ENCODE measurements around the gene FGD5.

FGD5 gene

GRCh38 chr3:14911651-14912050 lies 92.9 kb downstream of the FGD5 start:
- no peak for DNase-seq

GRCh38 chr3:14913071-14913925 lies 94.5 kb downstream of the FGD5 start:
- DNase-seq = no peak

DNA sequence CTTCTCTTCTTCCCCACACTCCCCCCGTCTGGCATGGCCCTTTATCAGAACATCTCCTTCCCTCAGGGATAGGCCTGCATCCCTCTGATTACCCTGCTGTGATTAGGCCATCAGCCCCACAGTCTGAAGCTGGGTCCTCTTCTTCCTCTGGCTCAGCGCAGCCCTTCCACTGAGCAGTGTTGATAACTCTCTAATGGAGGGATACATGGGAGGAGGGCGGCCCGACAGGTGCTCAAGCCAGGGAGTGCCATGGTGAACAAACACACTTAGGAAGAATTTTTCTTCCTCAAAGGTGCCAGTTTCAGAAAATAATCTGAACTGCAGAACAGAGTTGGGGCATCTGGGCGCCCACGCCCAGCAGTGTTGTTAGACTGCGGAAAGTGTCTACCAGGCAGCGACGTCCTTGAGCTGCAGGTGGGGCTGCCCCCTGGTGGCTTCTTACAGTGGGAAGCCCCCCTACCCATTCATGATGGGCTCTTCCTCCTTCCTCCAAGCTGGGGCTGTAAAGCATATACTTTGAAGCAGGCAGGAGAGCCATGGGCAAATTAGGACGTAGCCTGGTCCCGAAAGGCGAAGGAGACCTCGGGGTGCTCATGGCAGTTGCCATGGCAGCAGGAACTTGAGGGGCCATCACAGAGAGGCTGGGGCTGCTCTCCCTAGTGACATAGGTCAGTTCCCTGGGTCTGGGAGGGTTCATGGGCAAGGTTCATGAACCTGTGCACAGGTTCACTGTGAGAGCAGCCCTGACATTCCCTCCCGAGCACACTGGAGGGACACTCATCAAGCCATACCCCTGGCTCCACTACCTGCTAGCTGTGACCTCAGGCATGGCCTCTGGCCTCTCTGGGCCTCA lies 95.4 kb downstream of the FGD5 start:
- no peak for DNase-seq

DNA sequence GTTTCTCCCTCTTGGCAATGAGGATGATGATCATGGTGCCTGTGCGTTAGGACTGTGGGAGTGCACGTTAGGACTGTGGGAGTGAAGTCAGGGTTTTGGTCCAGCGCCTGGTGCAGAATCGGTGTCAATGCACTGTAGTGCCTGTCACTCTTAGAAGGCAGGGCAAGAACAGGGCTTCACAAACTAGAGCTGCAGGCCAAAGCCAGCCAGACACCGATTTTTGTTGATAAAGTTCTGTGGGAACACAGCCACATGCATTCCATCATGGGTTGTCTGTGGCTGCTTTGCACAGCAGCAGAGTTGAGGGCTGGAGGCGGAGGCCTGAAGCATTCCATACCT lies 96.0 kb downstream of the FGD5 start:
- no peak for DNase-seq

DNA sequence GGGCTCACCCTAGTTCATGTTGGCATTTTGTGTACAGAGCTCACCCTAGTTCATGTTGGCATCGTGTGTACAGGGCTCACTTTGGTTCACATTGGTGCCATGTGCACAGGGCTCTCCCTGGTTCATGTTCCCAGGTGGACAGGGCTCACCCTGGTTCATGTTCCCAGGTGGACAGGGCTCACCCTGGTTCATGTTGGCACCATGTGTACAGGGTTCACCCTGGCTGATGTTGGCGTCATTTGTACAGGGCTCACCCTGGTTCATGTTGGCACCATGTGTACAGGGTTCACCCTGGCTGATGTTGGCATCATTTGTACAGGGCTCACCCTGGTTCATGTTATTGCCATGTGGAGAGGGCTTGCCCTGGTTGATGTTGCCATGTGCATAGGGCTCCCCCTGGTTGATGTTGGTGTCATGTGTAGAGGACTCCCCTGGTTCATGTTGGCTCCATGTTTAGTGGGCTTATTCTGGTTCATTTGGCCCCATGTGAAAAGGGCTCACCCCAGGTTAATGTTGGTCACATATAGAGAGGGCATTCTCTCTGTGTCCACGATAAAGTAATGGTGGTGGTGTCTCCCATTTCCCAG lies 97.0 kb downstream of the FGD5 start:
- no peak for DNase-seq

GRCh38 chr3:14918356-14918860 lies 99.6 kb downstream of the FGD5 start:
- DNase-seq = no peak

DNA sequence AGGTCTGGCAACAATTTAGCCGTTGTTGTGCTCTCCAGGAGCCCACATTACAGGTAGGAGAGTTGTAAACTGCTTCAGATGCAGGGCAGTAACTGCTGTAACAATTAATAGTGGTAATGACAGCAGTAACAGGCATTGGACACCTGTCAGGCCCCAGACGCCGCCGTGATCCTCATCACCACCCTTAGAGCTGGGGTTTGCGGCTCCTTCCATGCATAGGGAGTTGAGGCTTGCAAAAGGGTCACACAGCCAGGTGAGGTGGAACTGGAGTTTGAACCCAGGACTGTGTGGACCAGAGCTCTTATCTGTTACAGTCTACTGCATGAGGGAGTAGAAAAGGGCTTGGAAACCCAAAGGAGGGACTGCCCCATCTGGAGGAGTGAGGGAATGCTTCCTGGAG lies 101.8 kb downstream of the FGD5 start:
- DNase-seq = no peak

- peak; percentile 61 to 78 for DNase-seq
These were observed 102.4 kb downstream of the FGD5 start for GRCh38 chr3:14921034-14921616.

GRCh38 chr3:14921811-14922705 lies 103.3 kb downstream of the FGD5 start:
- DNase-seq = no peak

DNA sequence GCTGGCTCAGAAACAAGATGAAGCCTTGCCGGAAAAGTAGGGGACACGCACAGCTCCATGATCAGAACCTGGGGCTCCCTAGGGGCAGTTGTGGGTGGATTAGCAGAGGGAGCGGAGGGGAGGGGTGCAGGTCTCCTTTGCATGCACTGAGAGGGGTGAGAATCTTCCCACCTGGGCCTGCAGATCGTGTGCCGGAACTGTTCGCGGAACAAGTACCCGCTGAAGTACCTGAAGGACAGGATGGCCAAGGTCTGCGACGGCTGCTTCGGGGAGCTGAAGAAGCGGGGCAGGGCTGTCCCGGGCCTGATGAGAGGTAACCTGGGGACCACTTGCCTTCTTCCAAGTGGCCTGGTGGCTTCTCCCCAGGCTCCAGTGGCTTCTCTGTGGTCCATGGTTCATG lies 104.1 kb downstream of the FGD5 start:
- no peak for DNase-seq

DNA sequence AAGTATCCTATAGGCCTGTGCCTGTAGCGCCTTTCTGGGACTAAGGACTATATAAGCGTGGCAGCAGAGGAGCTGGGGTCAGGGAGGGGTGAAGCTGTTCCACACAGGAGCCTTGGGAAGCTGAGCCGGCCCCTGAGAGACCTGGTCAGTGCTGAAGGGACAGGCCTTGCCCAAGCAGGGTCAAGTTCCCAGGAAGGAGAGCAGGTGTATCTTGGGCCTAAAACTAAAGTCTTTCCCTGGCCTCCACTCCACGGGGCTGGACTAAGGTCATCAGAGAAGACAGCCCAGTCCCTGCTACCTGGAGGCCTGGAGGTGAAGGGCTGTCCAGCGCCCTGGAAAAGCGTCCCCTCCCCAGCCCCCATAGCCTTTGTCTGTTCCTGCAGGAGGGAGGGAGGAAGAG lies 104.7 kb downstream of the FGD5 start:
- DNase-seq = no peak

DNA sequence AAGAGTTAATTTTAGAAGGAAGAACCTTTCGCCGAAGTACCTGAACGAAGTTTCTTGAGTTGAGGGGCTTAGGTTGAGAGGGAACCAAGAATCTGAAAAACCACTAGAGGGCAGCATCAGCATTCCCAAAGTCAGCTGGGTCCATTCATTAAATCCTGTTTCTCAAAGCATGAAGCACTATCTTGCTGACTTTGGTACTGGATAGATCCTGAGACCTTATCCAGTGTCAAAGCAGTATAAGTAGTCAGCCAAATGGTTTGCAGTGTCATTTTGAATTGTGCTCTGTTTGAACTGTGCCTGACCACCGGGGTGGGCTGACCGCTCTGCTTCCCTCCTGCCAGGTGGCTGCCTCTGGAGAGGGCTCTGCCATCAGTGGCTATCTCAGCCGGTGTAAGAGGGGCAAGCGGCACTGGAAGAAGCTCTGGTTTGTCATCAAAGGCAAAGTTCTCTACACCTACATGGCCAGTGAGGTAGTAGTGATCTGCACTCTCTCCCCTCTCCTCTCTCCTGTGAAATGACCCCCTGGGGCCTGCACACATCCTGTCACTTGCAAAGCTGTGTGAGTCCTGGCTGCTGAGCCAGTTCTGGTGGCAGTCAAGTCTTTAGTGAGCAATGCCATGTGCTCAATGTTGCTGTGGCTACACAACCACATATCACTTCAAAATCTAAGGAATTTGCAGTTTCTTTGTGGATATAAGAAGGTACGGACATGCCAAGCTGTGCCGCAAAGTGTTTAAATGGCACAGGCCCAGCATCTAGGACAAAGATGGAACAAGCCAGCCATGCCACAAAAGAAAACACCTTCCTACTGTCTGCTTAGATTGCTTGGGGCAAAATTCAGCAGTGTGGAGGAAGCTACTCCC lies 107.2 kb downstream of the FGD5 start:
- peak in 1 of 2 experiments; percentile 76 for DNase-seq

GRCh38 chr3:14926592-14926991 lies 107.8 kb downstream of the FGD5 start:
- no peak for DNase-seq

DNA sequence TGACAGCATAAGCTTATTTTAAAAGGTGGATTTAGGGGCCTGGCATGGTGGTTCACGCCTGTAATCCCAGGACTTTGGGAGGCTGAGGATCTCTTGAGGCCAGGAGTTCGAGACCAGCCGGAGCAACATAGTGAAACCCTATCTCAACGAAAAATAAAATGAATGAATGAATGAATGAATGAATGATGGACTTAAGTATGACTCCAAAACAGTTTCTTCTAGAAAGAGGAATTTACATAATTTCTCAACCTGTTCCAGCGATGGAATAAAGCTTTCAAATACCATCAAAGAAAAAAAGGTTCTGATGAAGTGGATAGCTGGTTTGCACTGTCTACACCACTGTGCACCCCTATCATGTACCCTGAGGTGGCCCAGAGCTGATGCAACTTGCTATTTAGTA lies 108.5 kb downstream of the FGD5 start:
- no peak for DNase-seq

GRCh38 chr3:14929310-14930074 lies 110.7 kb downstream of the FGD5 start:
- DNase-seq = no peak

DNA sequence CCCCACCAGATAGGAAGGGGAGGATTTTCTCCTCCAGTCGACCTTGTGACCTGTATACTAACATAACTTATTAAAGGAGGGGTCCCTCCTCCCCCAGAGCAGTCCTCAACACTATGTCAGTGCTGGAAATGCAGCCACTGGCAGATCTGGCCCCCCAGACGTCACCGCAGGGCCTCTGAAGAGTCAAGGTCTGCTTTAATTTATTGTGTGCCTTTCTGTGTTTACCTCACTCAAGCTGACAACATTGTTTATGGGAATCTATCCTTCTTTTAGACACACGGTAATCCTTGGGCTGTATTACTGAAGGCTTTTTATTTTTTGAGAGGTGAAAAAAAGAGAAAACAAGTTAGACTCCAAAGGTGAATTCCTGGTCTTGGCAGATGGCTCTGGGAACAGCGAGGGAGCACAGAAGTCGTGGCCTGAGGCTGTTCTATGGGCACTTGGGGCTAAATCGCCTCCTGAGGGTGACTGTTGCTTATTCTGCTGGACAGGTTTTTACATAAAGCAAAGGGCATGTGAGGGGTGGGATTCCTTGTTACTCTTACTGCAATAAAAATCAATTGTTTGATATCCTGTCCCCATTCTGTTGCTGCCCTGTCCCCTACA lies 115.2 kb downstream of the FGD5 start:
- no peak for DNase-seq

GRCh38 chr3:14935592-14936345 lies 117.0 kb downstream of the FGD5 start:
- DNase-seq = no peak

GRCh38 chr3:14938954-14939353 lies 120.2 kb downstream of the FGD5 start:
- DNase-seq = no peak

DNA sequence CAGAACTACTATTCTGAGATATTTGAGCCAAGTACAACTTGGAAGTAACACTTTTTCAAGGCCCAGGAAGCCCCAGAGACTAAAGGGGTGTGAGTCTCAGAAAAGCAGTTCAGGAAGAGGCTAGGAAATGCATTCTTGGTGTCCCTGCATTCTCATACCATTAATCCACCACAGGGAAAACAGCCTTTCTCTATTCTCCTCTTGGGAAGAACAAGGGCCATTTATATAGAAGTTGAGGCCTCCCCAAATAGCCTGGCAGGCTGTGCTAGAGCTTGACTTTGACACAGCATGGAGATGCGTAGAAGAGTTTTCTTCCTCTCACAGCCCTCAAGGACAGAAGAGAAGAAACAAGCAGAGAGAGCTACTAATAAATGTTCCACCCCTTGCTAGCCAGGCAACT lies 123.1 kb downstream of the FGD5 start:
- no peak for DNase-seq
